HEK293T (cell line): ENCODE measurements around the gene RNASE11.

Experiments used
- ARNT ChIP-seq: fragments of 450-650 bp; IDR thresholded peaks from 2 replicates; pipeline ENCODE4 v1.6.1; 2017; ENCODE audit warnings: mild to moderate bottlenecking
- BHLHE40 ChIP-seq: fragments of 450-650 bp; IDR thresholded peaks from 2 replicates; pipeline ENCODE4 v1.6.1; 2016; ENCODE audit warnings: mild to moderate bottlenecking, moderate library complexity, borderline replicate concordance
- CTBP1 ChIP-seq: fragments of 450-650 bp; IDR thresholded peaks from 2 replicates; pipeline ENCODE4 v1.6.1; 2016; ENCODE audit warnings: borderline replicate concordance
- ELF4 ChIP-seq: fragments of 450-650 bp; IDR thresholded peaks from 2 replicates; pipeline ENCODE4 v1.6.1; 2017; ENCODE audit warnings: antibody characterized with exemption
- FOXA1 ChIP-seq: fragments of 450-650 bp; IDR thresholded peaks from 2 replicates; pipeline ENCODE4 v1.6.1; 2016; ENCODE audit warnings: mild to moderate bottlenecking
- FOXM1 ChIP-seq: fragments of 450-650 bp; IDR thresholded peaks from 2 replicates; pipeline ENCODE4 v1.6.1; 2017; ENCODE audit warnings: mild to moderate bottlenecking, borderline replicate concordance
- HDGF ChIP-seq: fragments of 450-650 bp; IDR thresholded peaks from 2 replicates; pipeline ENCODE4 v1.6.1; 2017; ENCODE audit warnings: antibody characterized with exemption, borderline replicate concordance
- LEF1 ChIP-seq: fragments of 450-650 bp; IDR thresholded peaks from 2 replicates; pipeline ENCODE4 v1.6.1; 2017; ENCODE audit warnings: mild to moderate bottlenecking, borderline replicate concordance
- SP1 ChIP-seq: fragments of 450-650 bp; IDR thresholded peaks from 2 replicates; pipeline ENCODE4 v1.6.1; 2017
- SUZ12 ChIP-seq: fragments of 450-650 bp; IDR thresholded peaks from 2 replicates; pipeline ENCODE4 v1.6.1; 2016; ENCODE audit warnings: mild to moderate bottlenecking
- TARDBP ChIP-seq: fragments of 450-650 bp; IDR thresholded peaks from 2 replicates; pipeline ENCODE4 v1.6.1; 2016
- ZNF384 ChIP-seq: fragments of 450-650 bp; IDR thresholded peaks from 2 replicates; pipeline ENCODE4 v1.6.1; 2016
- TF ChIP-seq, protein P1 (sequence below): fragments of 450-650 bp; IDR thresholded peaks from 2 replicates; pipeline ENCODE4 v1.6.1; 2016

GRCh38 chr14:20580242-20580641 lies 7.6 kb downstream of the RNASE11 start:
- TF ChIP-seq FOXA1 (no peak), SP1 (no peak), HDGF (no peak), TARDBP (no peak), BHLHE40 (no peak), ZNF384 (no peak), ELF4 (no peak), FOXM1 (no peak), LEF1 (no peak), CTBP1 (no peak), ARNT (no peak), SUZ12 (no peak)
- TF ChIP-seq, protein P1, sequence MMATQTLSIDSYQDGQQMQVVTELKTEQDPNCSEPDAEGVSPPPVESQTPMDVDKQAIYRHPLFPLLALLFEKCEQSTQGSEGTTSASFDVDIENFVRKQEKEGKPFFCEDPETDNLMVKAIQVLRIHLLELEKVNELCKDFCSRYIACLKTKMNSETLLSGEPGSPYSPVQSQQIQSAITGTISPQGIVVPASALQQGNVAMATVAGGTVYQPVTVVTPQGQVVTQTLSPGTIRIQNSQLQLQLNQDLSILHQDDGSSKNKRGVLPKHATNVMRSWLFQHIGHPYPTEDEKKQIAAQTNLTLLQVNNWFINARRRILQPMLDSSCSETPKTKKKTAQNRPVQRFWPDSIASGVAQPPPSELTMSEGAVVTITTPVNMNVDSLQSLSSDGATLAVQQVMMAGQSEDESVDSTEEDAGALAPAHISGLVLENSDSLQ: no peak
